ENCODE data around the gene ANKRD44.

The ANKRD44 gene

DNA sequence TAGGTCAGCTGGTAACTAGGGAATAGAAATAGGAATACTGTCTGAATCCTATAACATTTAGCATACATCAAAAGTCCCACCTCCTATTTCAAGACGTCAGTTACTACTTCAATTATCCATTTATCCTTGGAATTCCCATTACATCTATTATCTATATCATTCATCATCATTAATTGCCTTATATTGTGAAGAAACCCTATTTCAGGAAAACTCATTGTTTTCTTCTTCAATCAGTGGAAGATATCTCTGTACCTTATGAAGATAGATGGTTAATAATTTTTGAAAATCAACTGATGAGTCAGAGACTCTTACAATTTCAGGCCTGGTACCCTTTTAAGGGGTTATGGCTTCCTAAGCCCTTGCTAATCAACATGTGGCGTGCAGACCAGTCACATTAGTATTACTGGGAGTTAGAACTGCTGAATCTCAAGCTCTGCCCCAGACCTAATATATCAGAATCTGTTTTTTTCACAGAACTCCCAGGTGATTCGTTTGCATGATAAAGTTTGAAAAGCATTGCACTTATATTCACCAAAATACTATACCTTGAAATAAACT is 314.7 kb downstream of the ANKRD44 start:
- no peak overlapping the region for H3K4me3 ChIP-seq (ENCODE audit: low read depth, low read length)
- in situ Hi-C loops (cut with HindIII; ENCODE audit: low sequenced_read_pairs) = no loop called here
- TF ChIP-seq, protein P1, sequence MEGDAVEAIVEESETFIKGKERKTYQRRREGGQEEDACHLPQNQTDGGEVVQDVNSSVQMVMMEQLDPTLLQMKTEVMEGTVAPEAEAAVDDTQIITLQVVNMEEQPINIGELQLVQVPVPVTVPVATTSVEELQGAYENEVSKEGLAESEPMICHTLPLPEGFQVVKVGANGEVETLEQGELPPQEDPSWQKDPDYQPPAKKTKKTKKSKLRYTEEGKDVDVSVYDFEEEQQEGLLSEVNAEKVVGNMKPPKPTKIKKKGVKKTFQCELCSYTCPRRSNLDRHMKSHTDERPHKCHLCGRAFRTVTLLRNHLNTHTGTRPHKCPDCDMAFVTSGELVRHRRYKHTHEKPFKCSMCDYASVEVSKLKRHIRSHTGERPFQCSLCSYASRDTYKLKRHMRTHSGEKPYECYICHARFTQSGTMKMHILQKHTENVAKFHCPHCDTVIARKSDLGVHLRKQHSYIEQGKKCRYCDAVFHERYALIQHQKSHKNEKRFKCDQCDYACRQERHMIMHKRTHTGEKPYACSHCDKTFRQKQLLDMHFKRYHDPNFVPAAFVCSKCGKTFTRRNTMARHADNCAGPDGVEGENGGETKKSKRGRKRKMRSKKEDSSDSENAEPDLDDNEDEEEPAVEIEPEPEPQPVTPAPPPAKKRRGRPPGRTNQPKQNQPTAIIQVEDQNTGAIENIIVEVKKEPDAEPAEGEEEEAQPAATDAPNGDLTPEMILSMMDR (IDR thresholded peaks at IDR 0.05; ENCODE audit: low read depth, low read length) = no peak
- DNase-seq (ENCODE audit: low read depth, low spot score) = no peak

DNA sequence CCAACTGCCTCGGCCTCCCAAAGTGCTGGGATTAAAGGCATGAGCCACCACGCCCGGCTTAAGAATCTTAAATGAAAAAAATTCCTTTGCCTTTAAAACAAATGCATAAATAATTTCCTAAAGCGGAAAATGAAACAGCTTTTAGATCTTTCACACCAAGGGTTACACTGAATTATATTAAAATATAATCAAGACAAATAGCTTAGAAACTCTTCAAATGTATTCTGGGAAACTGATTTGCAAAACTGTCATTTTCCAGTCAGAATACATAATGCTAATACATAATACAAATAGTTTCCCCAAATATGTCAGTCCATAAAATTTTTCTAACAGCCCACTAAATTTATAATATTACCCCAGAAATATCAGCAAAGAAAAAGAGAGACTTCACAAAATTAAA is 315.8 kb downstream of the ANKRD44 start:
- in situ Hi-C loops (cut with HindIII; ENCODE audit: low sequenced_read_pairs) = no loop called here
- no peak overlapping the region for H3K4me3 ChIP-seq (ENCODE audit: low read depth, low read length)
- TF ChIP-seq, protein P1 (IDR thresholded peaks at IDR 0.05; ENCODE audit: low read depth, low read length) = no peak
- DNase-seq (ENCODE audit: low read depth, low spot score) = no peak

DNA sequence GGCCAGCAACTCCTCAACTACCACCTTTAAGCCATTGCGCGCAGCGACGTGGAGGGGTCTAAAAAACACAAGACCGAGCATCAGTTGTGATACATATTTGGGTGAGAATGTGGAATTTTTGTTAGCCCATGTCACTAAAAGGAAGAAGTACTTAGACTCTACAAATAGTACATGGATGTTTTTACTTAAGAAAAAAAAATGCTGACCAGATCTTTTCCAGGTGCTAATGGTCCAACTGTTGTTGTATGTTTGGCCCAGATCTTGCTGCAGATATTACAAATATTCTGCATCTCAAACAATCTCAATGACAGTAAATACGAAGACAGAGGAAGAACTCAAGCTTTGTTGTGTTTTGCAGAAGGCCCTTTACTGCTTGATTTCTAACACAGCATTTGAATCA is 317.0 kb downstream of the ANKRD44 start:
- in situ Hi-C loops (cut with HindIII; ENCODE audit: low sequenced_read_pairs) = no loop called here

GRCh38 chr2:196992466-196992865 is 318.1 kb downstream of the ANKRD44 start:
- TF ChIP-seq, protein P1 (IDR thresholded peaks at IDR 0.05; ENCODE audit: low read depth, low read length) = no peak
- in situ Hi-C loops (cut with HindIII; ENCODE audit: low sequenced_read_pairs) = no loop called here
- DNase-seq (ENCODE audit: low read depth, low spot score) = no peak
- no peak overlapping the region for H3K4me3 ChIP-seq (ENCODE audit: low read depth, low read length)

More for the DNA sequence above, 317.0 kb downstream of the ANKRD44 start:
- H3K4me3 ChIP-seq (ENCODE audit: low read depth, low read length) = no peak overlapping the region
- no peak for DNase-seq (ENCODE audit: low read depth, low spot score)
- TF ChIP-seq, protein P1 (IDR thresholded peaks at IDR 0.05; ENCODE audit: low read depth, low read length) = no peak

GRCh38 chr2:196990788-196991461 is 319.7 kb downstream of the ANKRD44 start:
- in situ Hi-C loops (cut with HindIII; ENCODE audit: low sequenced_read_pairs) = no loop called here
- H3K4me3 ChIP-seq (ENCODE audit: low read depth, low read length) = no peak overlapping the region
- TF ChIP-seq, protein P1 (IDR thresholded peaks at IDR 0.05; ENCODE audit: low read depth, low read length) = no peak
- no peak for DNase-seq (ENCODE audit: low read depth, low spot score)

GRCh38 chr2:196990092-196990491 is 320.5 kb downstream of the ANKRD44 start:
- in situ Hi-C loops (cut with HindIII; ENCODE audit: low sequenced_read_pairs) = no loop called here
- no peak overlapping the region for H3K4me3 ChIP-seq (ENCODE audit: low read depth, low read length)
- TF ChIP-seq, protein P1 (IDR thresholded peaks at IDR 0.05; ENCODE audit: low read depth, low read length) = no peak
- DNase-seq (ENCODE audit: low read depth, low spot score) = no peak
